ENCODE results near the gene PGAP6. TPM values are rescaled to one million over a fixed set of nuclear protein-coding genes. Genes with fewer than 3 reads are reported as not detected.
"Not testable (repeated sequence)": the region's sequence is repeated elsewhere in the genome, so short reads cannot be mapped to it uniquely, and the experiment has no call there.

The PGAP6 gene
- total and polyA plus RNA-seq, 5 experiments from 2014 or later = 19.5 to 80.4 (median 38.1) TPM

GRCh38 chr16:386641-387156 is 4.9 kb upstream of the PGAP6 start:
- H3K27ac Mint-ChIP-seq = peak overlapping the region in 2 of 10 donors; percentile 14 to 40
- H3K27me3 Mint-ChIP-seq = no peaks in the 10 kb centered on the region
- DNase-seq = no peak
- peaks cover 6 to 22% (median 17%) of the 10 kb centered on the region in 4 donors for H3K4me1 Mint-ChIP-seq
- H3K9me3 Mint-ChIP-seq = peaks cover 0 to under 1% (median 0%) of the 10 kb centered on the region in 9 donors
- H3K36me3 Mint-ChIP-seq = peaks cover 0 to 3% (median 0%) of the 10 kb centered on the region in 3 donors
- no peak for ATAC-seq
- POLR2A ChIA-PET = interaction anchor here (0.7 to 1.2 kb wide), 3 partner anchors 13 to 179 kb away, joined by 4 read pairs; no protein-coding TSS in a partner anchor
- H3K4me3 Mint-ChIP-seq = no peak overlapping the region

GRCh38 chr16:383326-384051 is 1.7 kb upstream of the PGAP6 start:
- POLR2A ChIA-PET = interaction anchor here (1.1 to 6.6 kb wide), 8 partner anchors 12 to 149 kb away, joined by 3 to 72 read pairs (median 6); partner anchors contain the start of genes DECR2, FAM234A, MRPL28 and NME4
- H3K4me1 Mint-ChIP-seq = peaks cover 10 to 30% (median 26%) of the 10 kb centered on the region in 4 donors
- H3K9me3 Mint-ChIP-seq = no peaks in the 10 kb centered on the region
- peak; percentile 37 to 55 for ATAC-seq
- peak overlapping the region; percentile 87 to 96 (median 93) for H3K4me3 Mint-ChIP-seq
- peak in 7 of 10 donors; percentile 26 to 75 (median 50) for DNase-seq
- H3K27me3 Mint-ChIP-seq = no peaks in the 10 kb centered on the region
- peak overlapping the region; percentile 79 to 97 (median 90) for H3K27ac Mint-ChIP-seq
- peaks cover 0 to 5% (median 0%) of the 10 kb centered on the region in 3 donors for H3K36me3 Mint-ChIP-seq

- ATAC-seq (peak; percentile 29 to 33), DNase-seq (peak in 3 of 10 donors; percentile 41 to 52 (median 46))
- peak overlapping the region in 6 of 10 donors; percentile 43 to 88 (median 80) for H3K27ac Mint-ChIP-seq
- POLR2A ChIA-PET = interaction anchor here (0.7 to 6.6 kb wide), 8 partner anchors 10 to 190 kb away, joined by 3 to 72 read pairs (median 4); partner anchors contain the start of genes DECR2, MRPL28 and RAB11FIP3
- H3K4me1 Mint-ChIP-seq = peaks cover 10 to 31% (median 27%) of the 10 kb centered on the region in 4 donors
- no peaks in the 10 kb centered on the region for H3K27me3 Mint-ChIP-seq
- H3K4me3 Mint-ChIP-seq = peak overlapping the region; percentile 50 to 91 (median 76)
- H3K9me3 Mint-ChIP-seq = no peaks in the 10 kb centered on the region
- peaks cover 0 to 4% (median 0%) of the 10 kb centered on the region in 3 donors for H3K36me3 Mint-ChIP-seq
Observed at GRCh38 chr16:381012-381788, 578 bp downstream of the PGAP6 start.

GRCh38 chr16:380762-381011 is 1.1 kb downstream of the PGAP6 start:
- Mint-ChIP-seq H3K4me1 (peaks cover 10 to 31% (median 27%) of the 10 kb centered on the region in 4 donors), H3K4me3 (peak overlapping the region; percentile 50 to 94 (median 86)), H3K27ac (peak overlapping the region in 9 of 10 donors; percentile 77 to 98 (median 94)), H3K27me3 (no peaks in the 10 kb centered on the region), H3K9me3 (no peaks in the 10 kb centered on the region), H3K36me3 (peaks cover 0 to 4% (median 0%) of the 10 kb centered on the region in 3 donors)
- POLR2A ChIA-PET = interaction anchor here (0.7 to 6.6 kb wide), 7 partner anchors 9 to 190 kb away, joined by 3 to 72 read pairs (median 6); partner anchors contain the start of genes DECR2, MRPL28 and RAB11FIP3
- ATAC-seq (no peak), DNase-seq (no peak)

- H3K4me3 Mint-ChIP-seq = peak overlapping the region; percentile 50 to 94 (median 86)
- peaks cover 0 to 7% (median 0%) of the 10 kb centered on the region in 3 donors for H3K36me3 Mint-ChIP-seq
- H3K9me3 Mint-ChIP-seq = no peaks in the 10 kb centered on the region
- peaks cover 10 to 31% (median 27%) of the 10 kb centered on the region in 4 donors for H3K4me1 Mint-ChIP-seq
- POLR2A ChIA-PET = interaction anchor here (0.7 to 6.6 kb wide), 9 partner anchors 9 to 145 kb away, joined by 3 to 72 read pairs (median 6); partner anchors contain the start of genes AXIN1, DECR2, FAM234A and MRPL28
- H3K27me3 Mint-ChIP-seq = no peaks in the 10 kb centered on the region
- ATAC-seq = peak in 1 of 2 donors; percentile 57
- peak overlapping the region; percentile 77 to 98 (median 93) for H3K27ac Mint-ChIP-seq
- DNase-seq = peak in 4 of 10 donors; percentile 42 to 66 (median 46)
Observed at GRCh38 chr16:379961-380761, 1.6 kb downstream of the PGAP6 start.

- Mint-ChIP-seq H3K9me3 (no peaks in the 10 kb centered on the region), H3K36me3 (peaks cover 0 to 12% (median 0%) of the 10 kb centered on the region in 3 donors), H3K27me3 (no peaks in the 10 kb centered on the region), H3K27ac (peak overlapping the region in 9 of 10 donors; percentile 35 to 98 (median 94)), H3K4me1 (peaks cover 10 to 30% (median 26%) of the 10 kb centered on the region in 4 donors), H3K4me3 (peak overlapping the region in 9 of 10 donors; percentile 83 to 94 (median 87))
- ATAC-seq = no peak
- DNase-seq = no peak
- POLR2A ChIA-PET = interaction anchor here (0.6 to 6.6 kb wide), 9 partner anchors 8 to 144 kb away, joined by 4 to 72 read pairs (median 6); partner anchors contain the start of genes AXIN1, DECR2, FAM234A and MRPL28
Observed at GRCh38 chr16:379183-379960, 2.4 kb downstream of the PGAP6 start.

GRCh38 chr16:378821-379182 is 3.0 kb downstream of the PGAP6 start:
- Mint-ChIP-seq H3K9me3 (no peaks in the 10 kb centered on the region), H3K36me3 (peaks cover 0 to 14% (median 0%) of the 10 kb centered on the region in 3 donors), H3K4me1 (peaks cover 10 to 25% (median 21%) of the 10 kb centered on the region in 4 donors), H3K4me3 (peak overlapping the region in 8 of 10 donors; percentile 11 to 87 (median 56)), H3K27ac (peak overlapping the region in 9 of 10 donors; percentile 8 to 94 (median 66)), H3K27me3 (no peaks in the 10 kb centered on the region)
- ATAC-seq = no peak
- POLR2A ChIA-PET = interaction anchor here (0.6 to 5.3 kb wide), 6 partner anchors 8 to 127 kb away, joined by 4 to 61 read pairs (median 6); partner anchors contain the start of genes AXIN1 and MRPL28
- DNase-seq = no peak

GRCh38 chr16:378113-378820 is 3.5 kb downstream of the PGAP6 start:
- DNase-seq, H3K9me3 Mint-ChIP-seq, H3K27me3 Mint-ChIP-seq, ATAC-seq: not testable (repeated sequence)
- POLR2A ChIA-PET = interaction anchor here (1.5 to 5.3 kb wide), 3 partner anchors 7 to 23 kb away, joined by 4 to 61 read pairs (median 22); partner anchors contain the start of gene MRPL28
- Mint-ChIP-seq H3K27ac (peak overlapping the region in 6 of 10 donors; percentile 8 to 94 (median 42)), H3K4me3 (peak overlapping the region in 5 of 10 donors; percentile 11 to 84 (median 36)), H3K36me3 (peaks cover 0 to 19% (median 0%) of the 10 kb centered on the region in 3 donors), H3K4me1 (peaks cover 6 to 22% (median 16%) of the 10 kb centered on the region in 4 donors)

GRCh38 chr16:377419-377951 is 4.3 kb downstream of the PGAP6 start:
- H3K4me3 Mint-ChIP-seq = no peak overlapping the region
- POLR2A ChIA-PET = no interaction called here
- H3K27me3 Mint-ChIP-seq = no peaks in the 10 kb centered on the region
- H3K36me3 Mint-ChIP-seq = peaks cover 0 to 25% (median 0%) of the 10 kb centered on the region in 3 donors
- H3K27ac Mint-ChIP-seq = peak overlapping the region in 1 of 10 donors; percentile 94
- no peaks in the 10 kb centered on the region for H3K9me3 Mint-ChIP-seq
- DNase-seq = no peak
- peaks cover 4 to 20% (median 10%) of the 10 kb centered on the region in 4 donors for H3K4me1 Mint-ChIP-seq
- ATAC-seq = no peak

GRCh38 chr16:376817-377418 is 4.9 kb downstream of the PGAP6 start:
- Mint-ChIP-seq H3K9me3 (no peaks in the 10 kb centered on the region), H3K27ac (no peak overlapping the region), H3K4me3 (no peak overlapping the region), H3K4me1 (peaks cover 4 to 19% (median 9%) of the 10 kb centered on the region in 4 donors), H3K27me3 (no peaks in the 10 kb centered on the region), H3K36me3 (peaks cover 0 to 29% (median 0%) of the 10 kb centered on the region in 3 donors)
- no peak for DNase-seq
- POLR2A ChIA-PET = no interaction called here
- ATAC-seq = no peak
